Measurements from ENCODE around the gene CXXC1.
"Not testable (repeated sequence)": the region's sequence is repeated elsewhere in the genome, so short reads cannot be mapped to it uniquely, and the experiment has no call there.

CXXC1 gene

GRCh38 chr18:50274044-50274442 lies 13.4 kb downstream of the CXXC1 start:
- DNase-seq (ENCODE audit: low spot score): no peak

- no peak for DNase-seq (ENCODE audit: low spot score)
Observed at GRCh38 chr18:50273203-50274043, 14.1 kb downstream of the CXXC1 start.

- no peak for DNase-seq (ENCODE audit: low spot score)
Observed at GRCh38 chr18:50272568-50272967, 14.9 kb downstream of the CXXC1 start.

GRCh38 chr18:50268022-50268747 lies 19.3 kb downstream of the CXXC1 start:
- DNase-seq (ENCODE audit: low spot score): no peak

GRCh38 chr18:50266248-50266704 lies 21.2 kb downstream of the CXXC1 start, which contains the start of gene CFAP53:
Gene CFAP53, minus strand, starts transcription at chr18:50266495. Its CDS starts 91 bp downstream, at chr18:50266404.
- DNase-seq (ENCODE audit: low spot score): peak; percentile 85

GRCh38 chr18:50262977-50263376 lies 24.5 kb downstream of the CXXC1 start:
- no peak for DNase-seq (ENCODE audit: low spot score)

- DNase-seq (ENCODE audit: low spot score): no peak
Observed at GRCh38 chr18:50250935-50251334, 36.6 kb downstream of the CXXC1 start.

- no peak for DNase-seq (ENCODE audit: low spot score)
Observed at GRCh38 chr18:50249576-50249975, 37.9 kb downstream of the CXXC1 start.

GRCh38 chr18:50247561-50247960 lies 39.9 kb downstream of the CXXC1 start:
- DNase-seq (ENCODE audit: low spot score): no peak

GRCh38 chr18:50241768-50242167 lies 45.7 kb downstream of the CXXC1 start:
- not testable (repeated sequence) for DNase-seq (ENCODE audit: low spot score)

GRCh38 chr18:50240080-50240563 lies 47.4 kb downstream of the CXXC1 start:
- DNase-seq (ENCODE audit: low spot score): peak; percentile 27

- DNase-seq (ENCODE audit: low spot score): no peak
Observed at GRCh38 chr18:50232419-50232818, 55.1 kb downstream of the CXXC1 start.

Data from LoVo (cell line).